Activated CD4-positive, CD25-positive, alpha-beta regulatory T cell treated with anti-CD3 and anti-CD28 coated beads, Interleukin-2, amount 50 U/mL, for 72 hours (primary cell): ENCODE results near the gene GAS7.

Experiments
- DNase-seq: peaks from one replicate; pipeline ENCODE4 v3.0.0; 2021

Gene GAS7

DNA sequence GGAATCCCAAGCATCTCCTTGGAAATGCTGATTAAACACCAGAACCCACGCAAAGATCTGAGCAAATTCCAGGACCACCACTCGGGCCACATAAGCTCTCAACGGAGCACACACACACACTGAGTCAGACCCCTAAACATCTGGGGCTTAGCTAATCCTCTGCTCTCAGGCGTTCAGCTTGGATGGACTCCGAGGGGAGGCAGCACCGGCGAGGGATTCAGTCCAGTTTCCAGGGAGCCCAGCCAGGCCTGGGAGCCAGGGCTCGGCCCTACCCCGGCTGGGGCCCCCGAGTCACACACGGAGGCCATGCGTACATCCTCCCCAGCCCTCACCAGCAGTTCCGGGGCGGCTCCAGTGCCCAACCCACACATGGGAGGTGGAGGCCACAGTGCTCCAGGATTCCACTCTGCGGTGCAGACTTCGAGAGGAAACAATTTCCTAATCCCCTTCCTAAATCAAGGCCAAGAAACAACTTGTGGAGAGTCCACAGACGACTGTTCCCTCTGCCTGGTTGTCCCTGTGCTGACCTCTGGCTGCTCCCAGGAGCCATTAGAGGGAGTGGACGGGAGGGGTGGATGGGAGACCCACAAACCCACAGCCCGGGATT is 70.5 kb downstream of the GAS7 start:
- DNase-seq = no peak

DNA sequence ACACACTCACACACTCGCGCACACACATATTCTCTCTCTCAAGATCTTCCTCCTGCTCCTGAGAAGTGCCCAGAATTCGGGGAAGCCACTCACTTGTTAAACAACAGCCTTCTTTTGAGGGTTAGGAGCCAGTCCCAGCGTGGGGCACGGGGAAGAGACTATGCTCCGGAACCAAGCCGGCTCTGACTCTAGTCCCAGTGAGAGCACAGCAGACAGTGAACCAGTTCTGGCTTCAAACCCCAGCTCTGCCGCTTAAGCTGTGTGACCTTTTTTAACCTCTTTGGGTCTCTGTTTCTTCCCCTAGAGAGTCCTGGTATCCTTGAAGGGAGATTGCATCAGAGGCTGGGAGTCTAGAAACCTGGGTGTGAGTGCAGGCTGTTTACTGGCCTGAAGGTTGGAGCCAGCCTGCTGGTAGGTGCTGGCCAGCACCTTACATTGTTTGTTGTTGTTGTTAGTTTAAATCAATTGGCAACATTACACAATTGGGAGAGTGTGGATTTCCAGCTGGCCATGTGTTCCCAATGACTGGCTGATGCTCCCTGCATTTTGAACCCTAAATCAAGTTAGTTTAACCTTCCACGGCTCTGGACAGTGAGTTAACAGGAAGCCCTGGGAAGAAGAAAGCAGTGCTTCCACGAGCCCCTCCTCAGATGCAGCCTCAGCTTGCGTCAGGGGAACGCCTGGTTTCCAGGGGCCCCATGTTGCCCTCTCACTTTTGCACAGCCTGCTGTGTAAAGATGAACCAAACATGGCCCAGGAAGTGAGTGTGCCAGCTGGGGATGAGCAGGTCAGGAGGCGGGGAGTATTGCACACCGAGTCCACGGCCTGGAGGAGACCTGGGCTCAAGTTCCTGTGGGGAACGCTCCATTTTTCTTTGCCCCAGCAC is 71.5 kb downstream of the GAS7 start:
- DNase-seq = no peak

- DNase-seq = no peak
These were observed 72.2 kb downstream of the GAS7 start for GRCh38 chr17:10126276-10126615.

DNA sequence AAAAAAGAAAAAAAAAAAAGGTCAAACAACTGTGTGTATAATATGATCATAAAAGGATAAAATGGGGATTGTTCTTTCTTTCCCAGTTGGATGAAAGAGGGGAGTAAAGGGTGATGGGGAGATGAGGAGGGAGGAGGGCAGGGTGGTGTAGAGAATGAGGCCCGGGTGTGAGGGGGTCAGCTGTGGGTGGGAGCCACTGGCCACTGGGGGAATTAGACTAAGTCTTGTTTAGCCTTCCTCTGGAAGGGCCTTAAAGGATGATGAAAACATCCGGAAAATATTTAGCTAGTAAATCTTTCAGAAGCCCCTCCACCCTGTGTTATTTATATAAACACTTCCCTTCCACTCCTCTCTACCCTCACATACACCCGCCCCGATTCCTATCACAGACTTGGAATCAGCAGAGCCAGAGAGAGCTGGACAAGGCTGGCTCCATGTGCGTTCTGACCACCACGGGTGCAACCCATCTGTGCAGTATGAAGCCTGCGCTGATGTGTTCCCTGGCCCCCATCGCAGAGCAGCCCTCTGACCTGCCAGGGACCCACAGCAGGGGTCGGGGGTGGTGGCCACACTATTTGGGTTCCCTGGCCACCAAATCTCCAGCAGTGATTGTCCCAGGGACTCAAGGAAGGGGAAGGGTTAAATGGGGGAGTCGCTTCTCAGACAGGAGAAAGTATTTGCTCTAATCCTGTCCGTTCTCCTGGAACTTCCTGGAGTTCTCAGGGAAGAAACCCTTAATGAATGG is 72.7 kb downstream of the GAS7 start:
- DNase-seq = no peak

DNA sequence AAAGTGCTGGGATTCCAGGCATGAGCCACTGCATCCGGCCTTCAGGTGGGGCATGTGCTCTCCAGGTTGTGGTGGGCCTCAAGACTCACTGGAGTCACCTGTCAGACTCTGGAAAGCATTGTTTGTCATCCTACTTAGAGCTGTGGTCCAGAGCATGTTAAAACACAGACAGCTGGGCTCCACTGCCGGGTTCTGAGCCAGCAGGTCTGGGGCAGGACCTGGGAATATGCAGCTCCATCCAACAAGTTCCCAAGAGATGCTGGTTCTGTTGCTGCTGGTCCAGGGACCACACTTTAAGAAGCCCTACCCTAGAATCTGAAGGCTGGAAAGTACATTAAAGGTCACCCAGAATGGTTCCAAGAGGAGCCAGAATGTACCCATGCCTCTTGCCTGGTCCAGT is 75.3 kb downstream of the GAS7 start:
- DNase-seq = no peak

- no peak for DNase-seq
These were observed 76.3 kb downstream of the GAS7 start for GRCh38 chr17:10121971-10122707.

- DNase-seq = no peak
These were observed 77.7 kb downstream of the GAS7 start for GRCh38 chr17:10120749-10121148.

GRCh38 chr17:10120109-10120485 is 78.3 kb downstream of the GAS7 start:
- no peak for DNase-seq

DNA sequence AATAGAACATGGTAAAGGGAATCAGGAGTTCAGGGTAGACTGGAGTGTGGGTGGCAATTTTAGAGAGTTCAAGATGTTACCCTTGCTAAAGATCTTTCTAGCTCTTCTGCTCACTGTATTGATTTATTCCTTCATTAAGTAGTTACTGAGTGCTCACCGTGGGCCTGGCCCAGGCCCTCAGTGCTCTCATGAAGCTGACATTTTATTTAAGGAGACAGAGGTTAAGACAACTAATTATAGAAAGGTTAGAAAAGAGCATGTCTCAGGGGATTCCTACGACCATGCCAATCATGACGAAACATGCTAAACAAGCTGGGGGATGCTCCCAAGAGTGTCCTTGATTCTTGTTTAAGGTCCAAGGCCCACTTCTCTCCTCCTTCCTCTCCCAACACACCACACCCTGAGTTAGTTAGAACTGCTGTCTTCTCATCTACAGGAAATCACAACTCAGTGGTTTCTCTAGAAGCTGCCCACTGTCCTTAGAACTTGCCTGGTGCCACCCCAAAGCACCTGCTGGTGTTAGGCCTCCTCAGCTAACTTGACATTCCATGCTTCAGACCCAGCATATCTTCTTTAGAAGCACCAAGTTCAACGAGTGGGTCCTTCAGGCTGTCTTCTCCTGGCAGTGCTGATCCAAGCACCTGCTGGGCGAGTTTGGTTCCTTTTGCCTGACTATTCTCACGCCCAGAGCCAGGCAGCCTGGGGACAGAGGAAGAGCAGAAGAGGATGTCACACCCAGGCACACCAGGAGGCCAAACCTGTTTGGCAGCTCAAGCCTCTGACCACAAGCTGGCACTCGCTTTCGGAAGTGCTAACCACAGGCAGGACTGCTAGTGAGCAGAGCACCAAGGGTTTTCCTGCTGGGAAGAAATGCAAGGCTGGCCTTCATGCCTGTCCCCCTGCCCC is 79.0 kb downstream of the GAS7 start:
- no peak for DNase-seq

DNA sequence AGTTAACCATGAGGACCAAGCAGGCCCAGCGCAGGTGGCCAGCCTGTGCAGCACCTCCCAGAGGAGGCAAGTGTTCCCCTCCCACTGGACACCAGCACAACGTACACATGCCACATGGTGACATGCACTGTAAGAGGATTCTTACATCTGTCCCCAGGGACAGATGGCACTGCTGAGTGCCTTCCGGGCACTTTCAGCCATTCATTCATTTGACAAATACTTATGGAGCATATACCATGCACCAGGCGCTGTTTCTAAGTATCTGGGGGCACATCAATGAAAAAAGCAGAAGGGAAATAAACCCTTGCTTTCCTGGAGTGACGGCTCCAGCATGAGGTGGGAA is 79.6 kb downstream of the GAS7 start:
- DNase-seq = no peak

GRCh38 chr17:10117581-10118001 is 80.8 kb downstream of the GAS7 start:
- no peak for DNase-seq

DNA sequence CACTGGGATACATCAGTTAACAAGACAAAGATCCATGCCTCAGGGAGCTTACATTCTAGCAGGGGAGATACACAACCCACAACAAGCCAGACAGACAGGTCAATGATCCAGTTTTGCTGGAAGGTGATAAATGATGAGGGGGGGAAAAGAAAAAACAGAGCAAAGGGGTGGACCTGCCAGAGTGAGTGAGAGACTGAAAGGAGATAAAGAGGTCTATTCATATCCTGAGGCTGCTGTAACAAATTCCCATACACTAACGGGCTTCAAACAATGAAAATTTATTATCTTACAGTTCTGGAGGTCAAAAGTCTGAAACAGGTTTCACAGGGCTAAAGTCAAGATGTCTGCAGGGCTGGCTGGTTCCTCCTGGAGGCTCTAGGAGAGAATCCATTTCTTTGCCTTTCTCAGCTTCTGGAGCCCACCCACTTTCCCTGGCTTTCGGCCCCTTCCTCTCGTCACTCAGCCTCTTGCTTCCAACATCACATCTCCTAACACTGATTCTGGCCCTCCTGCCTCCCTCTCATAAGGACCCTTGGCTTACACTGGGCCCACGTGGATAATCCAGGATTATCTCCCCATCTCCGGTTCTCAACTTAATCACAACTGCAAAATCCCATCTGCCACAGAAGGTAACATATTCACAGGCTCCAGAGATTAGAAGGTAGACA is 81.5 kb downstream of the GAS7 start:
- DNase-seq = no peak

DNA sequence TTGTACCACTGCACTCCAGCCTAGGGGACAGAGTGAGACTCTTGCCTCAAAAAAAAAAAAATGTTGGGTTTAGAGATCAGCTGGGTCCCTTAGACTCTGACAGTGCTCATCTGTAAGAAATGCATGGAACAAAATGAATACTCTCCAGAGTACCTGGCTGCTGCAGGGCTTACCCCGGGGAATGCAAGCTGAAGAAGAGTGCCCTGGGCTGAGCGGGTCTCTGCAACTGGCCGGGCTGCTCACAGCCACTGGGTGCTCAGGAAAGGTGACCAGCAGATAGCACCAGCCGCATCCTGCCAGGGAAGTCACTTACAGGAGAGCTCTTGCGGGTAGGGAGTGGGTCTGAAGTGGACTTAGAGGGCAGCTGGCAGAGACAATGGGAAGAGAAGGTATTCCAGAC is 82.1 kb downstream of the GAS7 start:
- DNase-seq = no peak

- DNase-seq = no peak
These were observed 82.9 kb downstream of the GAS7 start for GRCh38 chr17:10115536-10115932.

DNA sequence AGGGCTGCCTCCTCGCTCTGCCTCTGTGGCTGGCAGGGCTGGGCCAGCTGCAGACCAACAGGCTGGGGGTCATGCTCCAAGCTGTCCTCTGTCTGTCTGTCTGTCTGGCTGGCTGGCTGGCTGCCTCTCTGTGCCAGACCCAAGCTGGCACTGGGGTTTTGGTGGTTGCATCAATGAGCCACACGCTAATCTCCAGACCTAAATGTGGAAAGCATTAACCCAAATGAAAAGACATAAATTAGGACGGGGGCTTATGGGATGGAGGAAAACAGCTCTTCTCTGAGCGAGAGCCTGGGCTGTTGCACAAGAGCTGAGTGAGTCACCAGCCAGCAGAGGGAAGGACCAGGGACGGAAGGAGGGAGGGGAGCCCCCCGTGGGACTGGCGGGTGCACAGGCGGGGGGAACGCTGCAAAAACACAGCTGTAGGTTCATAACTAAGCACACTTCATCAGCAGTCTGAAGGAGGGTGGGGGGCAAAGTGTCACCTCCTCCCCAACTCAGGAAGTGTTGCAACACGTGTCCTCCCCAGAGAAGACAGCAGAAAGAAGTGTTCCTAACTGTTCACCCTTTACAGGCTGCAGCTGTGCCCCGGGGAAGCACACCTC is 83.4 kb downstream of the GAS7 start:
- no peak for DNase-seq

GRCh38 chr17:10112962-10113361 is 85.4 kb downstream of the GAS7 start:
- DNase-seq = no peak

DNA sequence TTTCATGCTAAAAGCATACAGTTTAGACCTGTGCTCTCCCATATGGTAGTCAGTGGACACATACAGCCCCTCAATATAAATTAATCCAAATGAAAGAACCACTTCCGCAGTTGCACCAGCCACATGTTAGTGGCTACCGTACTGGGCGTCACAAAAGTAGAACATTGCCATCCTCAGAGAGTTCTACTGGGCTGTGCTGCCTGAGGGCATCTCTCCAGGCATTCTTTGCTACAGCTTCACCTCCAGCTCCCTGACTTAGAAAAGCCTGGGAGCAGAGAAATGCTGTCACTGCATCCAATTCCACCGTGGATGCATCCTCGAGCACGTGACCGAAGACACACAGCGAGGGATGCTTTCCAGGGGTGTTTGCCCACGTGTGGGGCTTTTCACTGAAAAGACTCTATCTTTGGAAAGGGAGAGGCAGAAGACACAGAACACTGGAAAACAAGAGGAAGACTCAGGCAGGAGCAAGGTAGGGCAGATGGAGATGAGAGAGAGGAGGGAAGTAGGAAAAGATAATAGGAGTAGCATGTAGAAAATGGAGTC is 86.4 kb downstream of the GAS7 start:
- no peak for DNase-seq

DNA sequence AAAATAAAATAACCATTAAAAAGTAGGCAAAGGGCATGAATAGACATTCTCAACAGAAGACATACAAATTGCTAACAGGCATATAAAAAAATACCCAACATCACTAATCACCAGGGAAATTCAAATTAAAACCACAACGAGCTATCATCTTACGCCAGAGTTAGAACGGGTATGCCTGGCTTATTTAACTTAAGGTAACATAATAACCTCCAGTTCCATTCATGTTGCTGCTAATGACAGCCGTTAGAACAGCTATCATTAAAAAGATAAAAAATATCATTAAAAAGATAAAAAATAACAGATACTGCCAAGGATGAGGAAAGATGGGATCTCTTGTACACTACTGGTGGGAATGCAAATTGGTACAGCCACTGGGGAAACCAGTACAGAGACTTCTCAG is 89.3 kb downstream of the GAS7 start:
- no peak for DNase-seq

- DNase-seq = no peak
These were observed 90.9 kb downstream of the GAS7 start for GRCh38 chr17:10107316-10108165.

DNA sequence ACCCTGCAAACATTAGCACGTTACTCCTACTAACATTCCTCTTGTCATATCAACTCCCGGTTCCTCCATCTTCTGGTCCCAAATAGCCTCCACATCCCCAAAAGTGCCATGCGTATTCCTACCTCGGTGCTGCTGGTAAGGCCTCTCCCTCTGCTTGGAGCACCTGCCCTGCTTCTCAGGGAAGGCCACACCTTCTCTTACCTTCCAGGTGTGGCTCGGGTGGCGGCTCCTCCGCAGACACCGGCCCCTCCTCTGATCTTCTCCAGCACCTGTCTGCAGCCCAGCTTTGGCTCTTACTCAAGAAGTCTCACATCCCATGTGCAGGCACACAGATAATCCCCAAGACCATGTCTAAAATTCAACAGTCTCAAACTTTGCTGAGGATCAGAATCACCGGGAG is 92.3 kb downstream of the GAS7 start:
- DNase-seq = no peak
